ENCODE data around the gene LRGUK. TPM values are rescaled to one million over a fixed set of nuclear protein-coding genes. Genes with fewer than 3 reads are reported as not detected.
A peak's percentile ranks its signal among the peaks of the same experiment; 100 is the strongest.

Gene LRGUK
- total and polyA plus RNA-seq, 2 donors (not counting 3 experiments of a cell fraction or from before 2014, with no cell fraction given): 0.10 to 0.11 TPM

DNA sequence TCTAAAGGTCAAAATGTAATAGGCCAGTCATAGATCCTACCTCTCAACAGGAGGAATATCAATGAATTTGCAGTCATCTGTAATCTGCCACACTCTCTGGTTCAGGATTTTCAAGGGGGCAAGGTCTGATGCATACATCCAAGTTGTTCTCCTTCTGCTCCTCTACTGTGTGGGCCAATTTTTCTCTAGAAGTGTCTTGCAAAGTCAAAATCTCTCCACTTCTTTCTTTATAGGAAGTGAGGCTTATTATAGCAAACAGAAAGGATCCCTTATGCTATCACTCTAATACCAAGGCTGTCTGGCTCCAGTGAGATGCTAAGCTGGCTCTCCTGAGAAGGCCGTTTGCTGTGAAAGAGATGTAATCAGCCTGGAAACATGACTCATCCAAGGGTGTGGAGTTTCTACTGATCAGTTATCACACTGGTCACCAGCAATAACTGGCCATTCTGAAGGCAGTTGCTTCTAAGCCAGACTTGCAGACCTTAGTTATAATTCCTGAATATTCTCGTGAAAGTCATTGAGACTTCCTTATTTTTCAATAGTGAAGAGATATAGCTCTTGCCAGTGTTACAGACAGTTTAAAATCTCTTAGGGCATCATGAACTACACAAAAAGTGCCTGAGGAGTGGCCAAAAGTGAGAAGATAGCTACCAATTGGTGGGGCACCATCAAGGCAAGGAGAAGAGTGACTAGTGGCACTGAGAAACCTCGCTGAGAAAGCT, 43.2 kb upstream of the LRGUK start:
- Histone ChIP-seq H3K27me3 (ENCODE audit: control insufficient read depth in 2 of 2, insufficient read depth in 2 of 2, low read length in 2 of 2) (no peaks in the 10 kb centered on the region), H3K4me2 (ENCODE audit: insufficient read depth, low read length) (no peak overlapping the region), H3K9me3 (replicated peaks; ENCODE audit: control insufficient read depth, insufficient read depth, low read length) (no peaks in the 10 kb centered on the region), H3K27ac (ENCODE audit: insufficient read depth, low read depth, low read length) (no peak overlapping the region), H3K9me1 (replicated peaks; ENCODE audit: control insufficient read depth, extremely low read depth, insufficient read depth, low read length) (no peaks in the 10 kb centered on the region), H3K4me3 (replicated peaks in 1 of 3; ENCODE audit: insufficient read depth in 1 of 3, low read depth in 1 of 3, low read length in 3 of 3) (no peak overlapping the region), H3K36me3 (ENCODE audit: control insufficient read depth in 2 of 2, extremely low read depth in 1 of 2, insufficient read depth in 2 of 2, low read length in 2 of 2) (no peaks in the 10 kb centered on the region), H2AFZ (ENCODE audit: low read depth, low read length) (no peak overlapping the region), H3K9ac (replicated peaks; ENCODE audit: extremely low read depth, insufficient read depth, low read length) (no peak overlapping the region), H3K79me2 (ENCODE audit: control insufficient read depth, insufficient read depth, low read length) (no peaks in the 10 kb centered on the region), H3K4me1 (ENCODE audit: control insufficient read depth, extremely low read depth, insufficient read depth, low read length) (no peaks in the 10 kb centered on the region), H4K20me1 (replicated peaks; ENCODE audit: control insufficient read depth, extremely low read depth, insufficient read depth, low read length) (no peaks in the 10 kb centered on the region)
- DNase-seq (ENCODE audit: low read depth, low spot score) (no peak), FAIRE-seq (no peak)
- ChIA-PET POLR2A (no interaction called here), CTCF (no interaction called here)
- no TSS peak for BruUV-seq (replicated peaks)
- intact Hi-C loops (cut with micrococcal nuclease) (no loop called here), dilution Hi-C loops (cut with MboI; ENCODE audit: extremely low pct_ligation_motif_present, low sequenced_read_pairs) (no loop called here)
- TF ChIP-seq, protein P1, sequence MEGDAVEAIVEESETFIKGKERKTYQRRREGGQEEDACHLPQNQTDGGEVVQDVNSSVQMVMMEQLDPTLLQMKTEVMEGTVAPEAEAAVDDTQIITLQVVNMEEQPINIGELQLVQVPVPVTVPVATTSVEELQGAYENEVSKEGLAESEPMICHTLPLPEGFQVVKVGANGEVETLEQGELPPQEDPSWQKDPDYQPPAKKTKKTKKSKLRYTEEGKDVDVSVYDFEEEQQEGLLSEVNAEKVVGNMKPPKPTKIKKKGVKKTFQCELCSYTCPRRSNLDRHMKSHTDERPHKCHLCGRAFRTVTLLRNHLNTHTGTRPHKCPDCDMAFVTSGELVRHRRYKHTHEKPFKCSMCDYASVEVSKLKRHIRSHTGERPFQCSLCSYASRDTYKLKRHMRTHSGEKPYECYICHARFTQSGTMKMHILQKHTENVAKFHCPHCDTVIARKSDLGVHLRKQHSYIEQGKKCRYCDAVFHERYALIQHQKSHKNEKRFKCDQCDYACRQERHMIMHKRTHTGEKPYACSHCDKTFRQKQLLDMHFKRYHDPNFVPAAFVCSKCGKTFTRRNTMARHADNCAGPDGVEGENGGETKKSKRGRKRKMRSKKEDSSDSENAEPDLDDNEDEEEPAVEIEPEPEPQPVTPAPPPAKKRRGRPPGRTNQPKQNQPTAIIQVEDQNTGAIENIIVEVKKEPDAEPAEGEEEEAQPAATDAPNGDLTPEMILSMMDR (IDR thresholded peaks at IDR 0.05; ENCODE audit: extremely low read depth in 1 of 2, insufficient read depth in 1 of 2, low read depth in 1 of 2, low read length in 2 of 2): no peak
- TF ChIP-seq GATA2 (IDR thresholded peaks at IDR 0.05; ENCODE audit: insufficient read depth, insufficient read length, low read depth, low read length) (peak; percentile 46), FOS (IDR thresholded peaks at IDR 0.05; ENCODE audit: borderline replicate concordance, insufficient read depth, low read length) (peak; percentile 18)
- TF ChIP-seq, protein P2, sequence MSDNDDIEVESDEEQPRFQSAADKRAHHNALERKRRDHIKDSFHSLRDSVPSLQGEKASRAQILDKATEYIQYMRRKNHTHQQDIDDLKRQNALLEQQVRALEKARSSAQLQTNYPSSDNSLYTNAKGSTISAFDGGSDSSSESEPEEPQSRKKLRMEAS (IDR thresholded peaks at IDR 0.05; ENCODE audit: insufficient read depth, insufficient read length): no peak
